Hematopoietic multipotent progenitor cell (in vitro differentiated cells): Measurements from ENCODE around the gene AFAP1L1. TPM values are rescaled to one million over a fixed set of nuclear protein-coding genes. Genes with fewer than 3 reads are reported as not detected.
A peak's percentile ranks its signal among the peaks of the same experiment; 100 is the strongest.

ENCODE experiments used
- DNase-seq, 3 donors: peaks; one replicate each; pipeline ENCODE4 v3.0.0-alpha.2; 2011 to 2015; ENCODE audit warnings: low read depth in 2 of 3, low spot score in 2 of 3
- total RNA-seq: library from RNA; depleted of rRNA; stranded (reverse); fragments of >200 nt; gene quantifications from one replicate; pipeline ENCODE4 v1.2.3, GENCODE V29; 2012

AFAP1L1 gene
- total RNA-seq, 1 donor = 1.9 TPM

- DNase-seq = no peak
Measured at GRCh38 chr5:149341876-149342275, 70.2 kb downstream of the AFAP1L1 start.

- peak in 1 of 3 donors; percentile 42 for DNase-seq
Measured at GRCh38 chr5:149344151-149344550, 72.5 kb downstream of the AFAP1L1 start.

- peak; percentile 64 to 84 (median 84) for DNase-seq
Measured at GRCh38 chr5:149345147-149345891, 73.7 kb downstream of the AFAP1L1 start, which contains the start of gene GRPEL2. TSS of gene GRPEL2 (plus strand) at chr5:149345499. CDS start at chr5:149345540, 41 bp downstream.

GRCh38 chr5:149345892-149346222, 74.2 kb downstream of the AFAP1L1 start:
- DNase-seq = peak in 1 of 3 donors; percentile 7

- DNase-seq = no peak
Measured at GRCh38 chr5:149348518-149348917, 76.9 kb downstream of the AFAP1L1 start.

GRCh38 chr5:149349382-149349781, 77.7 kb downstream of the AFAP1L1 start:
- DNase-seq = no peak

- DNase-seq = no peak
Measured at GRCh38 chr5:149352169-149352568, 80.5 kb downstream of the AFAP1L1 start.

- DNase-seq = no peak
Measured at GRCh38 chr5:149353911-149354310, 82.3 kb downstream of the AFAP1L1 start.

GRCh38 chr5:149355688-149356087, 84.0 kb downstream of the AFAP1L1 start:
- no peak for DNase-seq

- no peak for DNase-seq
Measured at GRCh38 chr5:149356391-149356790, 84.7 kb downstream of the AFAP1L1 start.

- DNase-seq = peak; percentile 67 to 97 (median 93)
Measured at GRCh38 chr5:149357370-149358293, 86.0 kb downstream of the AFAP1L1 start, which contains the start of gene PCYOX1L. TSS of gene PCYOX1L (plus strand) at chr5:149358046. CDS start at chr5:149358069, 23 bp downstream.

- DNase-seq = peak in 1 of 3 donors; percentile 36
Measured at GRCh38 chr5:149358294-149358651, 86.6 kb downstream of the AFAP1L1 start.

- DNase-seq = no peak
Measured at GRCh38 chr5:149358868-149359495, 87.3 kb downstream of the AFAP1L1 start.

- no peak for DNase-seq
Measured at GRCh38 chr5:149360272-149360671, 88.6 kb downstream of the AFAP1L1 start.

GRCh38 chr5:149362541-149362940, 90.9 kb downstream of the AFAP1L1 start:
- DNase-seq = no peak

GRCh38 chr5:149363358-149363757, 91.7 kb downstream of the AFAP1L1 start:
- DNase-seq = peak in 1 of 3 donors; percentile 18

GRCh38 chr5:149363936-149364335, 92.3 kb downstream of the AFAP1L1 start:
- DNase-seq = no peak

- no peak for DNase-seq
Measured at GRCh38 chr5:149364719-149365118, 93.1 kb downstream of the AFAP1L1 start.

GRCh38 chr5:149365418-149365817, 93.8 kb downstream of the AFAP1L1 start:
- DNase-seq = no peak

- no peak for DNase-seq
Measured at GRCh38 chr5:149366169-149366729, 94.6 kb downstream of the AFAP1L1 start.
